CD14-positive monocyte (primary cell): ENCODE data around the gene SPAG9. TPM values are rescaled to one million over a fixed set of nuclear protein-coding genes. Genes with fewer than 3 reads are reported as not detected.

Experiments used
- DNase-seq, 3 donors: peaks; one replicate each; pipeline ENCODE4 v3.0.0-alpha.2; 2011 to 2022
- H2AFZ ChIP-seq: 2 replicates; pipeline ENCODE4 v1.6.0; 2012; ENCODE audit warnings: mild to moderate bottlenecking, low read depth, low read length, inconsistent platforms; ENCODE audit not compliant: insufficient read depth, poor library complexity, severe bottlenecking
- H3K27ac ChIP-seq, 2 donors: 1 replicate in 1 of 2; 2 replicates in 1 of 2; pipeline ENCODE4 v1.5.1; 2012 to 2013; ENCODE audit warnings: low read length in 2 of 2, control low read depth in 1 of 2, inconsistent platforms in 1 of 2, low read depth in 1 of 2, mild to moderate bottlenecking in 1 of 2
- H3K27me3 ChIP-seq, 2 donors: one replicate each; pipeline versions ENCODE4 v1.6.0 to v1.6.1; 2011 to 2013; ENCODE audit warnings: low read length in 2 of 2; ENCODE audit not compliant: control insufficient read depth in 2 of 2, insufficient read depth in 2 of 2
- H3K36me3 ChIP-seq, 2 donors: replicated peaks in 1 of 2; 1 replicate in 1 of 2; 2 replicates in 1 of 2; pipeline versions ENCODE4 v1.5.1 to v1.6.1; 2012 to 2013; ENCODE audit warnings: low read length in 2 of 2, control low read depth in 1 of 2, inconsistent platforms in 1 of 2, mild to moderate bottlenecking in 1 of 2; ENCODE audit not compliant: insufficient read depth in 2 of 2, control insufficient read depth in 1 of 2
- H3K4me1 ChIP-seq, 2 donors: 1 replicate in 1 of 2; 2 replicates in 1 of 2; pipeline versions ENCODE4 v1.5.1 to v1.6.1; 2012 to 2013; ENCODE audit warnings: low read length in 2 of 2, control low read depth in 1 of 2, inconsistent platforms in 1 of 2, mild to moderate bottlenecking in 1 of 2, moderate library complexity in 1 of 2; ENCODE audit not compliant: insufficient read depth in 2 of 2, control insufficient read depth in 1 of 2
- H3K4me2 ChIP-seq: replicated peaks from 2 replicates; pipeline ENCODE3; 2012; ENCODE audit warnings: low read length, moderate library complexity, mild to moderate bottlenecking; ENCODE audit not compliant: poor library complexity, severe bottlenecking; ENCODE audit errors: extremely low read depth
- H3K4me3 ChIP-seq, 3 experiments: fragments of 200-600 bp in 1 of 3; sonication (generic) in 1 of 3; replicated peaks in 1 of 3; 1 replicate in 2 of 3; 2 replicates in 1 of 3; pipeline ENCODE4 v1.5.1; 2011 to 2013; ENCODE audit warnings: low read length in 3 of 3, mild to moderate bottlenecking in 3 of 3, control low read depth in 2 of 3, low read depth in 2 of 3, inconsistent platforms in 1 of 3, moderate library complexity in 1 of 3
- H3K79me2 ChIP-seq: 2 replicates; pipeline ENCODE4 v1.6.0; 2012; ENCODE audit warnings: mild to moderate bottlenecking, control low read depth, inconsistent platforms, low read length, moderate library complexity; ENCODE audit not compliant: insufficient read depth
- H3K9ac ChIP-seq: 2 replicates; pipeline ENCODE4 v1.6.0; 2017; ENCODE audit warnings: low read length, mild to moderate bottlenecking; ENCODE audit not compliant: insufficient read depth, poor library complexity, severe bottlenecking
- H3K9me3 ChIP-seq, 2 donors: replicated peaks in 1 of 2; 1 replicate in 1 of 2; 2 replicates in 1 of 2; pipeline versions ENCODE4 v1.5.1 to v1.6.1; 2012 to 2013; ENCODE audit warnings: low read length in 2 of 2, control low read depth in 1 of 2; ENCODE audit not compliant: control insufficient read depth in 1 of 2, insufficient read depth in 1 of 2
- H4K20me1 ChIP-seq: 2 replicates; pipeline ENCODE4 v1.6.0; 2012; ENCODE audit warnings: mild to moderate bottlenecking, low read length, control low read depth, moderate library complexity; ENCODE audit not compliant: insufficient read depth
- H3K27ac Mint-ChIP-seq, 7 donors: one replicate each; pipeline ENCODE4 v1.8.0; 2020; ENCODE audit warnings: mild to moderate bottlenecking in 7 of 7, mixed read lengths in 7 of 7, moderate library complexity in 6 of 7, inconsistent platforms in 2 of 7
- H3K27me3 Mint-ChIP-seq, 3 donors: one replicate each; pipeline ENCODE4 v1.8.0; 2021 to 2022; ENCODE audit warnings: low read depth in 3 of 3, mild to moderate bottlenecking in 3 of 3, mixed read lengths in 3 of 3, moderate library complexity in 3 of 3, inconsistent platforms in 1 of 3
- H3K36me3 Mint-ChIP-seq, 2 donors: one replicate each; pipeline ENCODE4 v1.8.0; 2020; ENCODE audit warnings: mixed read lengths in 2 of 2, inconsistent platforms in 1 of 2, mild to moderate bottlenecking in 1 of 2
- H3K4me1 Mint-ChIP-seq: one replicate; pipeline ENCODE4 v1.8.0; 2020; ENCODE audit warnings: mild to moderate bottlenecking, mixed read lengths
- H3K4me3 Mint-ChIP-seq, 2 donors: one replicate each; pipeline ENCODE4 v1.8.0; 2020; ENCODE audit warnings: mild to moderate bottlenecking in 2 of 2, mixed read lengths in 2 of 2, moderate library complexity in 1 of 2
- H3K9me3 Mint-ChIP-seq, 7 donors: one replicate each; pipeline ENCODE4 v1.8.0; 2020 to 2022; ENCODE audit warnings: mixed read lengths in 7 of 7, mild to moderate bottlenecking in 6 of 7, moderate library complexity in 6 of 7, inconsistent platforms in 2 of 7
- CTCF ChIP-seq: fragments of 200-600 bp; IDR thresholded peaks from one replicate; pipeline ENCODE4 v1.8.0; 2022; ENCODE audit warnings: antibody characterized with exemption, mild to moderate bottlenecking
- WGBS: methylation state at CpG from one replicate; pipeline ENCODE4 v1.1.5; 2013; ENCODE audit warnings: missing lambda C conversion rate; ENCODE audit not compliant: insufficient coverage; 5-methylcytosine and 5-hydroxymethylcytosine counted together
- intact Hi-C, 2 donors: fragments of 100-400 bp; cut with micrococcal nuclease; formaldehyde crosslinking; loops; one replicate each; pipeline versions ENCODE4 v1.15.0 to v1.15.1; 2023
- polyA plus RNA-seq, 3 donors: library from polyadenylated mRNA; depleted of rRNA in 1 of 3; unstranded in 2 of 3; stranded (reverse) in 1 of 3; fragments of 300-500 nt in 2 of 3; fragments of >200 nt in 1 of 3; fragmentation: Illumina TruSeq in 2 of 3; gene quantifications; 1 replicate in 2 of 3; 2 replicates in 1 of 3; pipeline ENCODE4 v1.2.3, GENCODE V29; 2012 to 2021

SPAG9 gene
- polyA plus RNA-seq, 3 donors: 4.9 to 33.1 (median 8.5) TPM

DNA sequence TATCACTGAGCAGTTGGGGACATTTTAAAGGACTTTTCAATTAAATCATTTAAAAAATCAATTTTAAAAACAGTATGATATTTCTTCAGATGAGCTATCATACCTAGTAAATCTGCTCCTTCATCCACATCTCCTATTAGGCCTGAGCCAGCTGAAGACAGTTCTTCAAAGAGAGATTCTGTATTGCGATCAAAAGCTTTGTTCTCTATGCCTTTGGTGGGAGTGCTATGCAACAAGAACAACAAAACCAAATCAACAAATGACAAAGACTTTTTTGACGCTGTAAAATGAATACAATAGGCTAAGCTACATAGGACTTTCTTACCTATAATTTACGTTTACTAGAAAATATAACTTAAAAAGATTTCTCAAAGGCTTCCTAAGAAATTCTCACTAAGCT is 106.5 kb downstream of the SPAG9 start:
- intact Hi-C loops: no loop called here
- WGBS: no CpG with 5 or more reads among the region's 3 CpGs

DNA sequence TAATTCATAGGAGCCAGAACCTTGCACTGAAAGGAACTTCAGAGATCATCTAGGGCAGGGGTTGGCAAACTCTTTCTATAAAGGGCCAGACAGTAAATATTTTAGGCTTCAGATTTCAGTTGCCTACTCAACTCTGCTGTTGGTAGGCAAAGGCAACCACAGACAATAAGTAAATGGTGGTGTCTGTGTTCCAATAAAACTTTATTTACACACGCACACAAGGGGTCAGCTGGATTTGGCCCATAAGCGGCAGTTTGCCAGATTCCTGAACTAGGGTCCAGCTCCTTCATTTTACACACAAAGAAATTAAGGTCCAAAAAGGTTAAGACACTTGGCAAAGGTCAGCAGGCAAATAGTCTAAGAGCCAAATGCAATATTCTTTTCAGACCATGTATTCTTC is 107.3 kb downstream of the SPAG9 start:
- Histone ChIP-seq H3K9me3 (no peaks in the 10 kb centered on the region), H3K9ac (no peak overlapping the region), H4K20me1 (no peaks in the 10 kb centered on the region), H3K4me1 (no peaks in the 10 kb centered on the region), H3K27me3 (no peaks in the 10 kb centered on the region), H3K36me3 (peaks cover 56 to 87% of the 10 kb centered on the region in 2 donors), H3K79me2 (no peaks in the 10 kb centered on the region), H3K4me3 (no peak overlapping the region), H2AFZ (no peak overlapping the region), H3K27ac (no peak overlapping the region), H3K4me2 (no peak overlapping the region)
- no peak for DNase-seq
- no peak for TF ChIP-seq CTCF
- no peak overlapping the region for H3K4me3 Mint-ChIP-seq
- intact Hi-C loops: no loop called here
- 94% methylated on average over 2 of the region's 2 CpGs for WGBS
- no peak overlapping the region for H3K27ac Mint-ChIP-seq
- no peaks in the 10 kb centered on the region for H3K4me1 Mint-ChIP-seq
- peaks cover 0 to 2% (median 0%) of the 10 kb centered on the region in 3 donors for H3K27me3 Mint-ChIP-seq
- peaks cover 54 to 66% of the 10 kb centered on the region in 2 donors for H3K36me3 Mint-ChIP-seq
- H3K9me3 Mint-ChIP-seq: no peaks in the 10 kb centered on the region

More for the DNA sequence above, 106.5 kb downstream of the SPAG9 start:
- Histone ChIP-seq H3K79me2 (no peaks in the 10 kb centered on the region), H3K27ac (no peak overlapping the region), H4K20me1 (no peaks in the 10 kb centered on the region), H3K9ac (no peak overlapping the region), H3K4me1 (no peaks in the 10 kb centered on the region), H2AFZ (no peak overlapping the region), H3K4me2 (no peak overlapping the region), H3K4me3 (no peak overlapping the region), H3K27me3 (no peaks in the 10 kb centered on the region), H3K36me3 (peaks cover 58 to 87% of the 10 kb centered on the region in 2 donors), H3K9me3 (no peaks in the 10 kb centered on the region)
- no peak for DNase-seq
- TF ChIP-seq CTCF: no peak
- H3K4me3 Mint-ChIP-seq: no peak overlapping the region
- H3K9me3 Mint-ChIP-seq: no peaks in the 10 kb centered on the region
- H3K4me1 Mint-ChIP-seq: no peaks in the 10 kb centered on the region
- peaks cover 54 to 66% of the 10 kb centered on the region in 2 donors for H3K36me3 Mint-ChIP-seq
- H3K27me3 Mint-ChIP-seq: peaks cover 0 to 2% (median 0%) of the 10 kb centered on the region in 3 donors
- no peak overlapping the region for H3K27ac Mint-ChIP-seq
